GM12878 (cell line): ENCODE results near the gene TMEM208. TPM values are rescaled to one million over a fixed set of nuclear protein-coding genes. Genes with fewer than 3 reads are reported as not detected.

Experiments used
- BACH1 ChIP-seq: fragments of 450-650 bp; IDR thresholded peaks from 2 replicates; pipeline ENCODE4 v1.6.1; 2017; ENCODE audit warnings: mild to moderate bottlenecking, borderline replicate concordance
- E2F4 ChIP-seq: IDR thresholded peaks from 2 replicates; pipeline ENCODE4 v1.6.1; 2012; ENCODE audit warnings: low read depth, low read length, improper control_type of control experiment
- HDGF ChIP-seq: fragments of 450-650 bp; IDR thresholded peaks from 2 replicates; pipeline ENCODE4 v1.6.1; 2016; ENCODE audit warnings: antibody characterized with exemption
- IKZF2 ChIP-seq, 2 experiments: fragments of 450-650 bp; IDR thresholded peaks; 2 replicates each; pipeline ENCODE4 v1.6.1; 2017; ENCODE audit warnings: mild to moderate bottlenecking in 2 of 2, moderate library complexity in 2 of 2
- KLF5 ChIP-seq: fragments of 450-650 bp; IDR thresholded peaks from 2 replicates; pipeline ENCODE4 v1.6.1; 2014; ENCODE audit warnings: mild to moderate bottlenecking; ENCODE audit not compliant: partially characterized antibody
- MTA3 ChIP-seq: IDR thresholded peaks from 2 replicates; pipeline ENCODE4 v1.6.1; 2012; ENCODE audit warnings: low read length, inconsistent platforms, borderline replicate concordance
- RUNX3 ChIP-seq: IDR thresholded peaks from 2 replicates; pipeline ENCODE4 v1.6.1; 2012; ENCODE audit warnings: low read length, inconsistent platforms
- SIX5 ChIP-seq: IDR thresholded peaks from 2 replicates; pipeline ENCODE4 v1.6.1; 2011; ENCODE audit warnings: mild to moderate bottlenecking, low read depth, low read length, moderate library complexity; ENCODE audit not compliant: severe bottlenecking
- SPI1 ChIP-seq: IDR thresholded peaks from 2 replicates; pipeline ENCODE4 v1.6.1; 2011; ENCODE audit warnings: low read depth, mild to moderate bottlenecking, low read length, moderate library complexity, borderline replicate concordance; ENCODE audit not compliant: insufficient read depth
- ZBED1 ChIP-seq: IDR thresholded peaks from 2 replicates; pipeline ENCODE4 v1.6.1; 2016; ENCODE audit warnings: borderline replicate concordance
- polyA plus RNA-seq, 11 experiments: library from polyadenylated mRNA; depleted of rRNA in 4 of 11; unstranded in 6 of 11; stranded (reverse) in 5 of 11; fragments of >200 nt; fragmentation: Nextera tagmentation in 4 of 11; fragmentation: Illumina TruSeq in 1 of 11; extraction: Ambion mirVana in 4 of 11; extraction: Trizol in 1 of 11; gene quantifications; 1 replicate in 1 of 11; 2 replicates in 10 of 11; pipeline versions ENCODE4 v1.2.1 to v1.2.3, GENCODE V29; 2011 to 2016; ENCODE audit warnings: inconsistent platforms in 2 of 11, missing spikeins in 2 of 11, low read depth in 1 of 11
- total RNA-seq, 4 experiments: library from RNA; depleted of rRNA in 3 of 4; stranded (reverse); fragments of >200 nt in 3 of 4; fragmentation: Illumina TruSeq in 1 of 4; extraction: Trizol in 1 of 4; gene quantifications; 2 replicates each; pipeline versions ENCODE4 v1.2.1 to v1.2.3, GENCODE V29; 2013 to 2021
- TF ChIP-seq, protein P1 (sequence below): IDR thresholded peaks from 2 replicates; pipeline ENCODE4 v1.6.1; 2012; ENCODE audit warnings: mild to moderate bottlenecking, low read depth, low read length
- TF ChIP-seq, protein P2 (sequence below): IDR thresholded peaks from 2 replicates; pipeline ENCODE4 v1.6.1; 2011; ENCODE audit warnings: borderline replicate concordance, low read depth, mild to moderate bottlenecking, moderate library complexity, mixed read lengths, low read length; ENCODE audit not compliant: insufficient read depth; ENCODE audit errors: extremely low read length
- TF ChIP-seq, protein P3 (sequence below): fragments of 450-650 bp; IDR thresholded peaks from 2 replicates; pipeline ENCODE4 v1.6.1; 2017; ENCODE audit warnings: borderline replicate concordance
- TF ChIP-seq, protein P4 (sequence below): fragments of 450-650 bp; IDR thresholded peaks from 2 replicates; pipeline ENCODE4 v1.6.1; 2014; ENCODE audit warnings: mild to moderate bottlenecking

TMEM208 gene
- total and polyA plus RNA-seq, 10 of the 15 experiments (the other 5 are each of a cell fraction or from before 2014, with no cell fraction given), result 34.1 to 244 (median 54.1) TPM

GRCh38 chr16:67226804-67227566 lies at the start of gene TMEM208 (continued):
- TF ChIP-seq, protein P1, sequence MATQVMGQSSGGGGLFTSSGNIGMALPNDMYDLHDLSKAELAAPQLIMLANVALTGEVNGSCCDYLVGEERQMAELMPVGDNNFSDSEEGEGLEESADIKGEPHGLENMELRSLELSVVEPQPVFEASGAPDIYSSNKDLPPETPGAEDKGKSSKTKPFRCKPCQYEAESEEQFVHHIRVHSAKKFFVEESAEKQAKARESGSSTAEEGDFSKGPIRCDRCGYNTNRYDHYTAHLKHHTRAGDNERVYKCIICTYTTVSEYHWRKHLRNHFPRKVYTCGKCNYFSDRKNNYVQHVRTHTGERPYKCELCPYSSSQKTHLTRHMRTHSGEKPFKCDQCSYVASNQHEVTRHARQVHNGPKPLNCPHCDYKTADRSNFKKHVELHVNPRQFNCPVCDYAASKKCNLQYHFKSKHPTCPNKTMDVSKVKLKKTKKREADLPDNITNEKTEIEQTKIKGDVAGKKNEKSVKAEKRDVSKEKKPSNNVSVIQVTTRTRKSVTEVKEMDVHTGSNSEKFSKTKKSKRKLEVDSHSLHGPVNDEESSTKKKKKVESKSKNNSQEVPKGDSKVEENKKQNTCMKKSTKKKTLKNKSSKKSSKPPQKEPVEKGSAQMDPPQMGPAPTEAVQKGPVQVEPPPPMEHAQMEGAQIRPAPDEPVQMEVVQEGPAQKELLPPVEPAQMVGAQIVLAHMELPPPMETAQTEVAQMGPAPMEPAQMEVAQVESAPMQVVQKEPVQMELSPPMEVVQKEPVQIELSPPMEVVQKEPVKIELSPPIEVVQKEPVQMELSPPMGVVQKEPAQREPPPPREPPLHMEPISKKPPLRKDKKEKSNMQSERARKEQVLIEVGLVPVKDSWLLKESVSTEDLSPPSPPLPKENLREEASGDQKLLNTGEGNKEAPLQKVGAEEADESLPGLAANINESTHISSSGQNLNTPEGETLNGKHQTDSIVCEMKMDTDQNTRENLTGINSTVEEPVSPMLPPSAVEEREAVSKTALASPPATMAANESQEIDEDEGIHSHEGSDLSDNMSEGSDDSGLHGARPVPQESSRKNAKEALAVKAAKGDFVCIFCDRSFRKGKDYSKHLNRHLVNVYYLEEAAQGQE, result 0 out of 2 replicates have a peak, but pooled peaks have one; percentile 6
- TF ChIP-seq BACH1 (0 out of 2 replicates have a peak, but pooled peaks have one; percentile 30), IKZF2 (IDR thresholded peaks at IDR 0.05) (no peak), SIX5 (peak; percentile 96), MTA3 (no peak), SPI1 (peak; percentile 65), RUNX3 (peak; percentile 99), KLF5 (peak; percentile 91), ZBED1 (no peak), HDGF (peak; percentile 86; the same call in 1 of the 2 replicates), E2F4 (peak; percentile 71)
- TF ChIP-seq, protein P2, sequence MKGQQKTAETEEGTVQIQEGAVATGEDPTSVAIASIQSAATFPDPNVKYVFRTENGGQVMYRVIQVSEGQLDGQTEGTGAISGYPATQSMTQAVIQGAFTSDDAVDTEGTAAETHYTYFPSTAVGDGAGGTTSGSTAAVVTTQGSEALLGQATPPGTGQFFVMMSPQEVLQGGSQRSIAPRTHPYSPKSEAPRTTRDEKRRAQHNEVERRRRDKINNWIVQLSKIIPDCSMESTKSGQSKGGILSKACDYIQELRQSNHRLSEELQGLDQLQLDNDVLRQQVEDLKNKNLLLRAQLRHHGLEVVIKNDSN, result no peak
- TF ChIP-seq, protein P3, sequence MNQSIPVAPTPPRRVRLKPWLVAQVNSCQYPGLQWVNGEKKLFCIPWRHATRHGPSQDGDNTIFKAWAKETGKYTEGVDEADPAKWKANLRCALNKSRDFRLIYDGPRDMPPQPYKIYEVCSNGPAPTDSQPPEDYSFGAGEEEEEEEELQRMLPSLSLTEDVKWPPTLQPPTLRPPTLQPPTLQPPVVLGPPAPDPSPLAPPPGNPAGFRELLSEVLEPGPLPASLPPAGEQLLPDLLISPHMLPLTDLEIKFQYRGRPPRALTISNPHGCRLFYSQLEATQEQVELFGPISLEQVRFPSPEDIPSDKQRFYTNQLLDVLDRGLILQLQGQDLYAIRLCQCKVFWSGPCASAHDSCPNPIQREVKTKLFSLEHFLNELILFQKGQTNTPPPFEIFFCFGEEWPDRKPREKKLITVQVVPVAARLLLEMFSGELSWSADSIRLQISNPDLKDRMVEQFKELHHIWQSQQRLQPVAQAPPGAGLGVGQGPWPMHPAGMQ, result no peak
- TF ChIP-seq, protein P4, sequence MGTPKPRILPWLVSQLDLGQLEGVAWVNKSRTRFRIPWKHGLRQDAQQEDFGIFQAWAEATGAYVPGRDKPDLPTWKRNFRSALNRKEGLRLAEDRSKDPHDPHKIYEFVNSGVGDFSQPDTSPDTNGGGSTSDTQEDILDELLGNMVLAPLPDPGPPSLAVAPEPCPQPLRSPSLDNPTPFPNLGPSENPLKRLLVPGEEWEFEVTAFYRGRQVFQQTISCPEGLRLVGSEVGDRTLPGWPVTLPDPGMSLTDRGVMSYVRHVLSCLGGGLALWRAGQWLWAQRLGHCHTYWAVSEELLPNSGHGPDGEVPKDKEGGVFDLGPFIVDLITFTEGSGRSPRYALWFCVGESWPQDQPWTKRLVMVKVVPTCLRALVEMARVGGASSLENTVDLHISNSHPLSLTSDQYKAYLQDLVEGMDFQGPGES, result peak; percentile 37; the same call in 1 of the 2 replicates
